ENCODE results near the gene SLC51B. TPM values are rescaled to one million over a fixed set of nuclear protein-coding genes. Genes with fewer than 3 reads are reported as not detected.

Gene SLC51B
- total and polyA plus RNA-seq, 5 experiments from 2014 or later: not detected

DNA sequence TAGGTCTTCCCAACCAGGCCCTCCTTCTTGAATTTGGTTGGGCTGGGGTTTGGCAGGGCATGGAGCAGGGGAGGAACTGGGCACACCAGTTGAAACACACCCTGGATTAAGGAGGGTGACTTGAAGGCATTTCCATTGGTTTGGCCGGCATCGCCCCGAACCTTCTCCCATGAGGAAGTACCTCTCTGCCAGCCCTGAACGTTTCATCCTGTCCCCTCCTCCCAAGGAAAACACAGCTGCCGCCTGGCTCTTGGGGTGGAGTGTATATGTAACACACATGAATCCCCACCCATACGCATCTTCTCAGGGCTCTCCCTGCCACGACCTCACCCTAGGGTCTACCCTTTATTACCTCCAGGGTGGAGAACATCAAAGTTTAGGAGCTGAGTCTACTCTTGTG lies 55.3 kb downstream of the SLC51B start:
- Mint-ChIP-seq H3K36me3 (peaks cover 10 to 65% (median 14%) of the 10 kb centered on the region in 3 donors), H3K4me3 (no peak overlapping the region), H3K27ac (no peak overlapping the region), H3K9me3 (no peaks in the 10 kb centered on the region), H3K27me3 (no peaks in the 10 kb centered on the region), H3K4me1 (peaks cover 4 to 7% (median 5%) of the 10 kb centered on the region in 4 donors)
- POLR2A ChIA-PET: no interaction called here
- DNase-seq: no peak
- ATAC-seq: no peak

DNA sequence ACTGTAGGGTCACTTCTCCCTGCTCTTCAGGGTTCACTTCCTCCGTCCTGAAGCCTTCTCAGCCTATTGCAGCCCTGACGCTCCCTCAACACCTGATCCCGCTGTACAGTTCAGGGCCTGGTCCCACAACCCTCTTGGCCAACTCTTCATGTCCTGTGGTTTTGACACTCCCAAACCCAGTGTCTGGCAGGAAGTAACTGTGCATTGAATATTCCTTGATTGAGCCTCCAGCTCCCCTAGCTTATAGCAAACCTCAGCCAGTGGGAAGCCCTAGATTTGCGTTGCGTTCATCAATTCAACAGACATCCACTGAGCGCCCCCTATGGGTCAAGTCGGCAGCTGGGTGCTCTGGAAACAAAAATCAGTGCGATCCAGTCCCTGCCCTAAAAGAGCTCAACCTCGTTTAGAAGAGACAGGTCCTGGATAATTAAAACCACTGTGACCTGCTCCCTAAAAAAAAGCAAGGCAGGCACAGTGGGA lies 56.3 kb downstream of the SLC51B start:
- peaks cover 10 to 74% (median 14%) of the 10 kb centered on the region in 3 donors for H3K36me3 Mint-ChIP-seq
- H3K9me3 Mint-ChIP-seq: no peaks in the 10 kb centered on the region
- H3K27me3 Mint-ChIP-seq: no peaks in the 10 kb centered on the region
- peaks cover 4 to 7% (median 5%) of the 10 kb centered on the region in 4 donors for H3K4me1 Mint-ChIP-seq
- ATAC-seq (no peak), DNase-seq (peak in 9 of 10 donors; percentile 6 to 41 (median 25))
- H3K27ac Mint-ChIP-seq: peak overlapping the region in 4 of 10 donors; percentile 17 to 69 (median 37)
- POLR2A ChIA-PET: no interaction called here
- H3K4me3 Mint-ChIP-seq: no peak overlapping the region

DNA sequence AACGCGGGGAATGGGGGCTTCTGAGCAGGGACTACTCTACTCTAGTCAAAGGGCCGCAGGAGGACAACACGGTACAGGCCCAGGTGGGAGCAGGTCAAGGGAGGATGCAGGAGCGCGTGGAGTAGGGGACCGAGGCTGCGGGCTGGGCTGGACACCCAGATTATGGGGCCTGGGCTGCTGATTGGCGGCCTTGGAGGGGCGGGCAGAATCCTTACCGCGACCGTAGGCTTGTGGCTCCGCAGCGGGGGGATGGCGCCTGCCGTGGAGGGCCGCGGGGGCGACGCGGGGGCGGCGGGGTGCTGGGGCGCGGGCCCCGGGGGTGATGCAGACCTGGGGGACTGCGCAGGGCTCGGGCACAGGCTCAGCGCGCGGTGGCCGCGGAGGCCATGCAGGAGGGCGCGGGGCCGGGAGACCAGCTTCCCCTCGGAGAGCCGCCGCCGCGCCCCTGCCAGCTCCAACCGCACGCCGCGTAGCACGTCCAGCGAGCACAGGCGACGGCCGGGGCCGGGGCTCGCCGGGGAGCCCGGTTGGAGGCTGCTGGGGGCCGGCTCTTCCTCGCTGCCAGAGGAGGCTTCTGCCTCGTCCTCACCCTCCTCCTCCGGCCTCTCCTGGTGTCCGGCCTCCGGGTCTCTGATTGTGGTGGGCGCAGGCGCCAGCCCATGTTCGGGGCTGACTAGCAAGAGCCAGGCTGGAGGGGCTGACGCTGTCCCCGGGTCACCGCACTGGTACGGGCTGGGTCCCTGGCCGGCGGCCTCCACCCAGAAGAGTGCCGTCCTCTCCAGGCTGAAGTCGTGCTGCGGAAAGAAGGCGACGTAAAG lies 56.9 kb downstream of the SLC51B start:
- no peaks in the 10 kb centered on the region for H3K9me3 Mint-ChIP-seq
- H3K36me3 Mint-ChIP-seq: peaks cover 10 to 71% (median 14%) of the 10 kb centered on the region in 3 donors
- no peak for ATAC-seq
- no peaks in the 10 kb centered on the region for H3K27me3 Mint-ChIP-seq
- peaks cover 4 to 7% (median 5%) of the 10 kb centered on the region in 4 donors for H3K4me1 Mint-ChIP-seq
- no peak overlapping the region for H3K4me3 Mint-ChIP-seq
- peak overlapping the region in 3 of 10 donors; percentile 19 to 69 (median 55) for H3K27ac Mint-ChIP-seq
- no peak for DNase-seq
- POLR2A ChIA-PET: no interaction called here

DNA sequence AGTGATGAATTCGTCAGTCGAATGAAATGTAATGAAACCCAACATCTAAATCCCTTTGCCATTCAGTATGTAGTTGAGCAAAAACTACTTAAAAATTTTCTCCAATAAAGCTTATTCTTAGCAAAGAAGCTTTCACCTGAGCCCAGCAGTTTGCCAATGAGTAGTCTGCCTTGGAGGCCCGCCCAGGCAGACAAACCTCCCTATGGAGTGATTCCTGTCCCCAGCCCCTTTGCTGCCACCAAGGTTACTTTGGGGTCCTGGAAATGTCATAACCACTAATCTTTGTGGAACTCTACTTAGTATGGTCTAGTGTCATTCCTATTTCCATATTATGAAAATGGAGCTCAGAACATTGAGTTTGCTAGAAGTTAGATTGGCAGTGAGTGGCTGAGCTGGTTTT lies 57.7 kb downstream of the SLC51B start:
- H3K36me3 Mint-ChIP-seq: peaks cover 10 to 70% (median 14%) of the 10 kb centered on the region in 3 donors
- no peaks in the 10 kb centered on the region for H3K9me3 Mint-ChIP-seq
- no peak for DNase-seq
- POLR2A ChIA-PET: no interaction called here
- H3K27ac Mint-ChIP-seq: no peak overlapping the region
- peaks cover 4 to 7% (median 5%) of the 10 kb centered on the region in 4 donors for H3K4me1 Mint-ChIP-seq
- no peak for ATAC-seq
- no peaks in the 10 kb centered on the region for H3K27me3 Mint-ChIP-seq
- H3K4me3 Mint-ChIP-seq: no peak overlapping the region

Other genes with a start within 250 kb of the SLC51B start
- under 1 TPM in 1 of 2 experiments, not detected in 1; 0.52 TPM for gene PIF1, start 219.7 kb upstream of the SLC51B start, total RNA-seq
- under 1 TPM in 2 of 3 donors, not detected in 1; 0.15 to 0.68 TPM for gene PIF1, start 219.7 kb upstream of the SLC51B start, polyA plus RNA-seq
- 1 to 10 TPM; 8.6 TPM for gene PLEKHO2, start 203.5 kb upstream of the SLC51B start, total RNA-seq
- gene PLEKHO2, start 203.5 kb upstream of the SLC51B start, polyA plus RNA-seq: 10 to 100 TPM in 2 of 3 donors, 1 to 10 TPM in 1; 8.9 to 19.3 (median 12.0) TPM
- 1 to 10 TPM; 5.4 to 6.0 TPM for gene ANKDD1A, start 133.5 kb upstream of the SLC51B start, total RNA-seq
- 1 to 10 TPM in 2 of 3 donors, under 1 TPM in 1; 0.06 to 2.2 (median 1.3) TPM for gene ANKDD1A, start 133.5 kb upstream of the SLC51B start, polyA plus RNA-seq
- gene SPG21, start 55.5 kb upstream of the SLC51B start, total RNA-seq: 10 to 100 TPM; 55.2 to 58.2 TPM
- 100 to 1,000 TPM; 117 to 129 (median 124) TPM for gene SPG21, start 55.5 kb upstream of the SLC51B start, polyA plus RNA-seq
- 10 to 100 TPM; 19.4 to 21.2 TPM for gene MTFMT, start 15.7 kb upstream of the SLC51B start, total RNA-seq
- gene MTFMT, start 15.7 kb upstream of the SLC51B start, polyA plus RNA-seq: 10 to 100 TPM; 19.6 to 30.2 (median 23.0) TPM
- not detected for gene RASL12, start 22.6 kb downstream of the SLC51B start, total RNA-seq
- not detected for gene RASL12, start 22.6 kb downstream of the SLC51B start, polyA plus RNA-seq
- gene KBTBD13, start 31.4 kb downstream of the SLC51B start, total RNA-seq: not detected
- gene KBTBD13, start 31.4 kb downstream of the SLC51B start, polyA plus RNA-seq: not detected
- gene UBAP1L, start 69.8 kb downstream of the SLC51B start, total RNA-seq: 10 to 100 TPM; 14.2 to 16.6 TPM
- gene UBAP1L, start 69.8 kb downstream of the SLC51B start, polyA plus RNA-seq: under 1 TPM in 1 of 3 donors, not detected in 2; 0.20 TPM
- 10 to 100 TPM; 37.0 to 44.1 TPM for gene PDCD7, start 88.4 kb downstream of the SLC51B start, total RNA-seq
- 10 to 100 TPM; 13.1 to 19.4 (median 15.8) TPM for gene PDCD7, start 88.4 kb downstream of the SLC51B start, polyA plus RNA-seq
- gene CLPX, start 140.0 kb downstream of the SLC51B start, total RNA-seq: 10 to 100 TPM; 59.6 to 60.2 TPM
- gene CLPX, start 140.0 kb downstream of the SLC51B start, polyA plus RNA-seq: 10 to 100 TPM; 30.0 to 33.8 (median 31.3) TPM
- gene CILP, start 166.1 kb downstream of the SLC51B start, total RNA-seq: under 1 TPM; 0.44 TPM
- gene CILP, start 166.1 kb downstream of the SLC51B start, polyA plus RNA-seq: under 1 TPM in 1 of 3 donors, not detected in 2; 0.10 TPM
- gene PARP16, start 241.5 kb downstream of the SLC51B start, total RNA-seq: 10 to 100 TPM; 22.9 to 23.7 TPM
- 10 to 100 TPM; 27.6 to 39.3 (median 30.0) TPM for gene PARP16, start 241.5 kb downstream of the SLC51B start, polyA plus RNA-seq

Data from naive thymus-derived CD8-positive, alpha-beta T cell (primary cell).